NCI-H2107 treated with DMSO at 0.1 percent for 48 hours (cell line): ENCODE results near the gene SERPINA1.

Source experiments
- DNase-seq: peaks from one replicate; lab custom pipeline; 2025; ENCODE audit not compliant: unreplicated experiment; lab: John Stamatoyannopoulos, UW

Gene SERPINA1

GRCh38 chr14:94384342-94384741, 4.1 kb downstream of the SERPINA1 start:
- DNase-seq, result no peak

GRCh38 chr14:94383777-94384176, 4.6 kb downstream of the SERPINA1 start:
- no peak for DNase-seq

GRCh38 chr14:94382716-94383596, 5.4 kb downstream of the SERPINA1 start:
- DNase-seq, result no peak

GRCh38 chr14:94382099-94382715, 6.2 kb downstream of the SERPINA1 start:
- no peak for DNase-seq

GRCh38 chr14:94381149-94382030, 7.0 kb downstream of the SERPINA1 start:
- DNase-seq, result no peak

- no peak for DNase-seq
Observed at GRCh38 chr14:94380225-94381148, 7.9 kb downstream of the SERPINA1 start.

GRCh38 chr14:94379291-94380224, 8.8 kb downstream of the SERPINA1 start:
- no peak for DNase-seq

- no peak for DNase-seq
Observed at GRCh38 chr14:94378527-94379290, 9.7 kb downstream of the SERPINA1 start.

GRCh38 chr14:94377866-94378470, 10.4 kb downstream of the SERPINA1 start:
- DNase-seq, result no peak

GRCh38 chr14:94376976-94377865, 11.2 kb downstream of the SERPINA1 start:
- DNase-seq, result no peak

- no peak for DNase-seq
Observed at GRCh38 chr14:94376108-94376975, 12.1 kb downstream of the SERPINA1 start.

GRCh38 chr14:94375552-94376107, 12.8 kb downstream of the SERPINA1 start:
- DNase-seq, result no peak

GRCh38 chr14:94374749-94375260, 13.6 kb downstream of the SERPINA1 start:
- no peak for DNase-seq

- DNase-seq, result no peak
Observed at GRCh38 chr14:94374116-94374515, 14.3 kb downstream of the SERPINA1 start.

- no peak for DNase-seq
Observed at GRCh38 chr14:94373708-94374107, 14.7 kb downstream of the SERPINA1 start.
